ENCODE results near the gene CFAP57. TPM values are rescaled to one million over a fixed set of nuclear protein-coding genes. Genes with fewer than 3 reads are reported as not detected.

Gene CFAP57
- polyA plus RNA-seq, 2 of the 4 experiments (the other 2 are of a cell fraction), result 0.54 to 0.80 TPM

DNA sequence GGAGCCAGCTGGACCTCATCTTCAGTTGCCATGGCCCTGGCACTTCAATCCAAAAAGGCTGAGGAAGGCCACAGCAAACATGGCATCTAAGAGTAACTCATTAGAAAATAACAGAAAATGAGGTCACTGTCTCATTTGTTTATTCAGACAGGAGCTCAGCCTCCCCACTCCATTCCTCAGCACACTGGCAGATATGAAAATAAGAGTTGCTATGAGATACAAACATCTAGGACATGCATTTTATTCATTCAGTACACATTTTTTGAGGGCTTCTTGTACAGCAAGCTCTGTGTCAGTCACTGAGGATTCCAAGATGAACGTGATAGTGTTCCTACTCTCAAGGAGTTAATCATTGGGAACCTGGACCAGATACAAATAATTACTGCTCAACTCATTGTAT lies 65.0 kb downstream of the CFAP57 start:
- DNase-seq (ENCODE audit: low read depth in 1 of 2, low spot score in 1 of 2), result no peak
- CTCF ChIA-PET, result interaction anchor here (0.8 to 2.2 kb wide), 3 partner anchors 9 to 177 kb away, joined by 3 to 4 read pairs (median 4); partner anchors contain the start of gene CDC20
- WGBS (ENCODE audit: missing lambda C conversion rate), result 100% methylated on average over 1 of the region's 1 CpG
- Histone ChIP-seq H3K4me3 (no peak overlapping the region), H3K4me2 (no peak overlapping the region), H3K27ac (no peak overlapping the region), H3K4me1 (peaks cover 5% of the 10 kb centered on the region; the same call in 1 of the 3 replicates), H3K9me3 (no peaks in the 10 kb centered on the region)
- POLR2A ChIA-PET, result no interaction called here
- ATAC-seq, result no peak
- no peak for FAIRE-seq
- TF ChIP-seq MYC (IDR thresholded peaks at IDR 0.05; ENCODE audit: borderline replicate concordance, low read length), result no peak
- TF ChIP-seq FOXS1 (CRISPR knock-in tag; IDR thresholded peaks at IDR 0.05), result no peak
- TF ChIP-seq POLR2AphosphoS2 (conservative IDR thresholded peaks at IDR 0.05; ENCODE audit: low read length), result no peak
- no peak for TF ChIP-seq RCOR1 (IDR thresholded peaks at IDR 0.05; ENCODE audit: low read depth, low read length)
- TF ChIP-seq NFE2L2 (conservative IDR thresholded peaks at IDR 0.05; ENCODE audit: low read length), result no peak
- TF ChIP-seq RAD21 (conservative IDR thresholded peaks at IDR 0.05 in 1 of 2, IDR thresholded peaks at IDR 0.05 in 1 of 2), result no peak
- TF ChIP-seq, protein P1, sequence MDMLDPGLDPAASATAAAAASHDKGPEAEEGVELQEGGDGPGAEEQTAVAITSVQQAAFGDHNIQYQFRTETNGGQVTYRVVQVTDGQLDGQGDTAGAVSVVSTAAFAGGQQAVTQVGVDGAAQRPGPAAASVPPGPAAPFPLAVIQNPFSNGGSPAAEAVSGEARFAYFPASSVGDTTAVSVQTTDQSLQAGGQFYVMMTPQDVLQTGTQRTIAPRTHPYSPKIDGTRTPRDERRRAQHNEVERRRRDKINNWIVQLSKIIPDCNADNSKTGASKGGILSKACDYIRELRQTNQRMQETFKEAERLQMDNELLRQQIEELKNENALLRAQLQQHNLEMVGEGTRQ (IDR thresholded peaks at IDR 0.05), result no peak
- no peak for TF ChIP-seq HOXB13 (CRISPR knock-in tag; IDR thresholded peaks at IDR 0.05; ENCODE audit: low read depth)
- TF ChIP-seq KDM5A (IDR thresholded peaks at IDR 0.05), result no peak
- no peak for TF ChIP-seq ESRRA (IDR thresholded peaks at IDR 0.05; ENCODE audit: borderline replicate concordance, low read length)
- TF ChIP-seq, protein P2, sequence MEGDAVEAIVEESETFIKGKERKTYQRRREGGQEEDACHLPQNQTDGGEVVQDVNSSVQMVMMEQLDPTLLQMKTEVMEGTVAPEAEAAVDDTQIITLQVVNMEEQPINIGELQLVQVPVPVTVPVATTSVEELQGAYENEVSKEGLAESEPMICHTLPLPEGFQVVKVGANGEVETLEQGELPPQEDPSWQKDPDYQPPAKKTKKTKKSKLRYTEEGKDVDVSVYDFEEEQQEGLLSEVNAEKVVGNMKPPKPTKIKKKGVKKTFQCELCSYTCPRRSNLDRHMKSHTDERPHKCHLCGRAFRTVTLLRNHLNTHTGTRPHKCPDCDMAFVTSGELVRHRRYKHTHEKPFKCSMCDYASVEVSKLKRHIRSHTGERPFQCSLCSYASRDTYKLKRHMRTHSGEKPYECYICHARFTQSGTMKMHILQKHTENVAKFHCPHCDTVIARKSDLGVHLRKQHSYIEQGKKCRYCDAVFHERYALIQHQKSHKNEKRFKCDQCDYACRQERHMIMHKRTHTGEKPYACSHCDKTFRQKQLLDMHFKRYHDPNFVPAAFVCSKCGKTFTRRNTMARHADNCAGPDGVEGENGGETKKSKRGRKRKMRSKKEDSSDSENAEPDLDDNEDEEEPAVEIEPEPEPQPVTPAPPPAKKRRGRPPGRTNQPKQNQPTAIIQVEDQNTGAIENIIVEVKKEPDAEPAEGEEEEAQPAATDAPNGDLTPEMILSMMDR (IDR thresholded peaks at IDR 0.05), result no peak

DNA sequence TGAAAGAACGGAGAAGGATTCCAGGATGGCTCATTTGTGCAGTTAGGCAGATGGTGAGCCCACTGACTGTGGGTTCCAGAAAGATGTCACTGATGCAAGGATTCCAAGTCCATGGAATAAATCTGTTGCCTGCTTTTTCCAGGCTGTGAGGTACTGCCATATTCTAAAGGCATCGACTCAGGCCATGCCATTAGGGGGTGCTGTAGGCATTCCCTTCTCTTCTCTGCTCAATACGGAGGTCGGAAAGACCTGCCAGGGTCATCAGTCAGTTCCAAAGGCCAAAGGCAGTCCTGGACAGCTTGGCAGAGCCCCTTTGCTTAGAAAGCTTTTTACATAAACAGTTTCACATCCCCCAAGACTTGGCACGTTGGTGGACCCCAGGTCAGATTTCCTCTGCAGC lies 66.0 kb downstream of the CFAP57 start:
- ATAC-seq (peak; percentile 80 to 91; a peak in 5 of 6 replicates), DNase-seq (ENCODE audit: low read depth in 1 of 2, low spot score in 1 of 2) (peak; percentile 40 to 58), FAIRE-seq (no peak)
- H3K4me1 ChIP-seq, result no peaks in the 10 kb centered on the region
- H3K27ac ChIP-seq, result no peak overlapping the region
- TF ChIP-seq GATA3 (IDR thresholded peaks at IDR 0.05; ENCODE audit: borderline replicate concordance) (no peak), SREBF2 (IDR thresholded peaks at IDR 0.05) (no peak), RAD21 (conservative IDR thresholded peaks at IDR 0.05 in 1 of 2, IDR thresholded peaks at IDR 0.05 in 1 of 2) (peak; percentile 61 to 81), SMC3 (IDR thresholded peaks at IDR 0.05) (peak; percentile 57)
- TF ChIP-seq, protein P2 (IDR thresholded peaks at IDR 0.05), result peak; percentile 44
- 8% methylated on average over 4 of the region's 5 CpGs for WGBS (ENCODE audit: missing lambda C conversion rate)
- no peaks in the 10 kb centered on the region for H3K9me3 ChIP-seq
- no peak overlapping the region for H3K4me3 ChIP-seq
- ChIA-PET POLR2A (no interaction called here), CTCF (interaction anchor here (0.8 to 2.2 kb wide), 7 partner anchors 11 to 342 kb away, joined by 3 to 6 read pairs (median 3); no protein-coding TSS in a partner anchor)
- H3K4me2 ChIP-seq, result no peak overlapping the region

DNA sequence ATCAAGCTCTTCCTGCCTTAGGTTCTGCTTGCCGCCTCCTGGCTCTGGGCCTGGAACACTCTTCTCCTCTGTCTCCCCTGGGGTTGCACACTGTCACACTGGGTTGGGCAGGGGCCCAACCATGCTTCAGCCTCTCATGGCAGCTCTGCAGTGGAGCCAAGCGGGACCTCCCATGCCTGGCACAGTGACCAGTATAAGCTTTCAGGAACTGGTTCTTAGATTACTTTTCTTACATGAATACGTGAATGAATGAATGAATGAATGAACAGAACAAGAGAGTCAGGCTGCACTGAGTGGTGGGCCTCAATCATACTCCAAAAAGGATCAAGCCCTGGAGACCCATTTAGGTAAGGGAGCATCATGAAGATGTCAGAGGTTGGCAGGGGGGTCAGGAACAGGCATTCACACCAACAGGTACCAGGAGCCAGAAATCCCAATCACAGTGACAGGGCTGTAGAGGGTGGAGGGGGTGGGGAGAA lies 66.9 kb downstream of the CFAP57 start:
- H3K9me3 ChIP-seq, result no peaks in the 10 kb centered on the region
- ChIA-PET CTCF (interaction anchor here (0.8 to 2.2 kb wide), 8 partner anchors 12 to 341 kb away, joined by 3 to 6 read pairs (median 4); no protein-coding TSS in a partner anchor), POLR2A (no interaction called here)
- H3K4me3 ChIP-seq, result no peak overlapping the region
- TF ChIP-seq RAD21 (conservative IDR thresholded peaks at IDR 0.05 in 1 of 2, IDR thresholded peaks at IDR 0.05 in 1 of 2), result no peak
- TF ChIP-seq ESRRA (IDR thresholded peaks at IDR 0.05; ENCODE audit: borderline replicate concordance, low read length), result no peak
- no peak for TF ChIP-seq POLR2A (IDR thresholded peaks at IDR 0.05; ENCODE audit: low read length)
- no peak for TF ChIP-seq FOSL2 (IDR thresholded peaks at IDR 0.05)
- TF ChIP-seq FOSL2 (CRISPR knock-in tag; IDR thresholded peaks at IDR 0.05), result no peak
- no peak for FAIRE-seq
- DNase-seq (ENCODE audit: low read depth in 1 of 2, low spot score in 1 of 2), result no peak
- no peak overlapping the region for H3K27ac ChIP-seq
- H3K4me2 ChIP-seq, result no peak overlapping the region
- 83% methylated on average over 3 of the region's 3 CpGs for WGBS (ENCODE audit: missing lambda C conversion rate)
- no peaks in the 10 kb centered on the region for H3K4me1 ChIP-seq
- ATAC-seq, result no peak
